H1 (cell line): ENCODE measurements around the gene FGF1. TPM values are rescaled to one million over a fixed set of nuclear protein-coding genes. Genes with fewer than 3 reads are reported as not detected.

Experiments
- CTCF ChIA-PET: fragments of 300-600 bp; sonication (Branson Sonifier 250); formaldehyde crosslinking; loops from one replicate; lab custom pipeline; 2021; ENCODE audit not compliant: partially characterized antibody; lab: Charles Lee
- POLR2A ChIA-PET: fragments of 300-600 bp; sonication (Branson Sonifier 250); formaldehyde crosslinking; loops from one replicate; lab custom pipeline; 2021; ENCODE audit warnings: inconsistent platforms; ENCODE audit not compliant: partially characterized antibody; lab: Charles Lee
- DNase-seq, 2 experiments: peaks; one replicate each; pipeline versions ENCODE4 v3.0.0 to v3.0.0-alpha.2; 2010 to 2022; ENCODE audit warnings: low spot score in 2 of 2, low read depth in 1 of 2, mixed read lengths in 1 of 2
- FAIRE-seq: peaks from 2 replicates; lab custom pipeline; 2011; peaks lifted over from hg19 to GRCh38; lab: Jason Lieb, UNC
- H2AFZ ChIP-seq: 2 replicates; pipeline ENCODE4 v1.8.1; 2012; ENCODE audit warnings: low read length, inconsistent platforms
- H2AK5ac ChIP-seq: 2 replicates; pipeline ENCODE4 v1.6.1; 2013; ENCODE audit warnings: low read depth, low read length
- H2BK120ac ChIP-seq: replicated peaks from 2 replicates; pipeline ENCODE3; 2013; ENCODE audit warnings: low read depth, low read length, inconsistent platforms
- H2BK12ac ChIP-seq: 2 replicates; pipeline ENCODE4 v1.6.1; 2013; ENCODE audit warnings: low read depth, low read length
- H2BK15ac ChIP-seq: 2 replicates; pipeline ENCODE4 v1.6.1; 2013; ENCODE audit warnings: low read length
- H2BK20ac ChIP-seq: 2 replicates; pipeline ENCODE4 v1.6.1; 2013; ENCODE audit warnings: low read length
- H2BK5ac ChIP-seq: 2 replicates; pipeline ENCODE4 v1.6.1; 2013; ENCODE audit warnings: low read depth, low read length
- H3K14ac ChIP-seq: 2 replicates; pipeline ENCODE4 v1.6.1; 2013; ENCODE audit warnings: inconsistent platforms; ENCODE audit not compliant: insufficient read length
- H3K18ac ChIP-seq: 2 replicates; pipeline ENCODE4 v1.6.1; 2013; ENCODE audit warnings: low read length; ENCODE audit errors: extremely low read depth
- H3K23ac ChIP-seq: 2 replicates; pipeline ENCODE4 v1.6.1; 2013; ENCODE audit warnings: inconsistent platforms; ENCODE audit not compliant: insufficient read length
- H3K23me2 ChIP-seq: 2 replicates; pipeline ENCODE4 v1.6.1; 2013; ENCODE audit warnings: low read depth, low read length
- H3K27ac ChIP-seq: 2 replicates; pipeline ENCODE4 v1.6.1; 2011; ENCODE audit warnings: low read depth, low read length, inconsistent platforms
- H3K27me3 ChIP-seq, 4 experiments: replicated peaks in 1 of 4; 1 replicate in 1 of 4; 2 replicates in 3 of 4; pipeline versions ENCODE4 v1.6.1 to v1.8.1; 2011 to 2013; ENCODE audit warnings: low read length in 3 of 4, mild to moderate bottlenecking in 3 of 4, inconsistent platforms in 2 of 4, mixed read lengths in 2 of 4, moderate library complexity in 1 of 4; ENCODE audit not compliant: control insufficient read depth in 3 of 4, insufficient read depth in 3 of 4; ENCODE audit errors: extremely low read depth in 1 of 4
- H3K36me3 ChIP-seq, 4 experiments: 2 replicates each; pipeline versions ENCODE4 v1.6.1 to v1.8.1; 2011 to 2013; ENCODE audit warnings: mild to moderate bottlenecking in 4 of 4, low read length in 3 of 4, moderate library complexity in 2 of 4, control low read depth in 1 of 4, inconsistent platforms in 1 of 4; ENCODE audit not compliant: insufficient read depth in 4 of 4, control insufficient read depth in 2 of 4
- H3K4ac ChIP-seq: replicated peaks from 2 replicates; pipeline ENCODE3; 2013; ENCODE audit warnings: low read length, low read depth, mixed read lengths, inconsistent platforms; ENCODE audit not compliant: insufficient read length
- H3K4me1 ChIP-seq, 4 experiments: replicated peaks in 1 of 4; 1 replicate in 1 of 4; 2 replicates in 3 of 4; pipeline versions ENCODE4 v1.6.1 to v1.8.1; 2011 to 2013; ENCODE audit warnings: low read length in 3 of 4, inconsistent platforms in 2 of 4, mixed read lengths in 1 of 4; ENCODE audit not compliant: insufficient read depth in 4 of 4, control insufficient read depth in 3 of 4
- H3K4me2 ChIP-seq, 2 experiments: 2 replicates each; pipeline versions ENCODE4 v1.6.1 to v1.8.1; 2011 to 2013; ENCODE audit warnings: low read depth in 2 of 2, low read length in 2 of 2, control low read depth in 1 of 2, inconsistent platforms in 1 of 2, mild to moderate bottlenecking in 1 of 2; ENCODE audit not compliant: insufficient read depth in 1 of 2
- H3K4me3 ChIP-seq, 4 experiments: fragments of 200-600, 300-600 bp in 1 of 4; sonication (generic), shearing (Covaris generic), sonication (Bioruptor Twin) in 1 of 4; 2 replicates each; pipeline versions ENCODE4 v1.5.1 to v1.8.1; 2011 to 2016; ENCODE audit warnings: low read length in 4 of 4, low read depth in 3 of 4, control low read depth in 2 of 4, inconsistent platforms in 2 of 4, mild to moderate bottlenecking in 2 of 4, mixed read lengths in 1 of 4, moderate library complexity in 1 of 4; ENCODE audit not compliant: insufficient read depth in 2 of 4; ENCODE audit errors: extremely low read depth in 1 of 4
- H3K56ac ChIP-seq: replicated peaks from 2 replicates; pipeline ENCODE3; 2013; ENCODE audit warnings: low read depth, mild to moderate bottlenecking, mixed read lengths, low read length, inconsistent platforms; ENCODE audit not compliant: insufficient read length
- H3K79me1 ChIP-seq: 2 replicates; pipeline ENCODE4 v1.6.1; 2013; ENCODE audit warnings: low read depth, low read length, control low read depth
- H3K79me2 ChIP-seq, 2 experiments: 2 replicates each; pipeline versions ENCODE4 v1.6.1 to v1.8.1; 2012 to 2013; ENCODE audit warnings: low read length in 2 of 2, mild to moderate bottlenecking in 2 of 2, inconsistent platforms in 1 of 2; ENCODE audit not compliant: insufficient read depth in 2 of 2, control insufficient read depth in 1 of 2
- H3K9ac ChIP-seq, 4 experiments: replicated peaks in 1 of 4; 1 replicate in 1 of 4; 2 replicates in 3 of 4; pipeline versions ENCODE4 v1.6.1 to v1.8.1; 2011 to 2013; ENCODE audit warnings: low read depth in 3 of 4, low read length in 3 of 4, control low read depth in 2 of 4, mild to moderate bottlenecking in 2 of 4, moderate library complexity in 2 of 4, inconsistent platforms in 1 of 4; ENCODE audit errors: extremely low read depth in 1 of 4
- H3K9me3 ChIP-seq, 2 experiments: 2 replicates each; pipeline versions ENCODE4 v1.6.1 to v1.8.1; 2012 to 2013; ENCODE audit warnings: mild to moderate bottlenecking in 2 of 2, moderate library complexity in 2 of 2, control low read depth in 1 of 2, inconsistent platforms in 1 of 2, low read depth in 1 of 2, low read length in 1 of 2, mixed read lengths in 1 of 2; ENCODE audit not compliant: insufficient read depth in 2 of 2
- H4K20me1 ChIP-seq, 2 experiments: replicated peaks in 1 of 2; 2 replicates each; pipeline versions ENCODE3 to v1.8.1; 2011 to 2013; ENCODE audit warnings: inconsistent platforms in 2 of 2, low read length in 2 of 2, mild to moderate bottlenecking in 1 of 2; ENCODE audit not compliant: insufficient read depth in 2 of 2, control insufficient read depth in 1 of 2
- H4K5ac ChIP-seq: 2 replicates; pipeline ENCODE4 v1.6.1; 2013; ENCODE audit warnings: low read length, low read depth, mixed read lengths, inconsistent platforms; ENCODE audit not compliant: insufficient read length
- H4K8ac ChIP-seq: 2 replicates; pipeline ENCODE4 v1.8.0; 2013; ENCODE audit warnings: mild to moderate bottlenecking, moderate library complexity, low read length, inconsistent platforms; ENCODE audit not compliant: insufficient read depth; ENCODE audit errors: extremely low read depth
- H4K91ac ChIP-seq: replicated peaks from 2 replicates; pipeline ENCODE3; 2013; ENCODE audit warnings: low read length, mixed read lengths, inconsistent platforms; ENCODE audit not compliant: insufficient read length
- ASH2L ChIP-seq: fragments of 200-600, 300-600 bp; sonication (generic); IDR thresholded peaks from one replicate; pipeline ENCODE4 v1.7.1; 2017; ENCODE audit warnings: low read length
- CBX5 ChIP-seq: fragments of 300-800, 300-1000 bp; sonication (generic); IDR thresholded peaks from 2 replicates; pipeline ENCODE4 v1.7.1; 2016; ENCODE audit warnings: antibody characterized with exemption, low read length, low read depth
- CEBPB ChIP-seq: IDR thresholded peaks from 2 replicates; pipeline ENCODE4 v1.6.1; 2012; ENCODE audit warnings: low read depth, low read length
- FOSL1 ChIP-seq: IDR thresholded peaks from 2 replicates; pipeline ENCODE4 v1.6.1; 2011; ENCODE audit warnings: mild to moderate bottlenecking, low read depth, low read length, moderate library complexity; ENCODE audit not compliant: insufficient read depth
- RNF2 ChIP-seq: fragments of 200-900, 300-1000 bp; sonication (generic); IDR thresholded peaks from 2 replicates; pipeline ENCODE4 v1.7.1; 2016; ENCODE audit warnings: borderline replicate concordance, low read depth, mild to moderate bottlenecking, antibody characterized with exemption, low read length; ENCODE audit not compliant: poor library complexity, severe bottlenecking; ENCODE audit errors: missing control alignments
- SAP30 ChIP-seq: fragments of 300-600 bp; sonication (generic); IDR thresholded peaks from 2 replicates; pipeline ENCODE4 v1.7.1; 2012; ENCODE audit warnings: low read length, moderate library complexity, mild to moderate bottlenecking, inconsistent platforms; ENCODE audit not compliant: insufficient read depth, insufficient replicate concordance
- SIRT6 ChIP-seq: IDR thresholded peaks from one replicate; pipeline ENCODE4 v1.7.1; 2012; ENCODE audit warnings: low read length, inconsistent platforms
- SP1 ChIP-seq: IDR thresholded peaks from 2 replicates; pipeline ENCODE4 v1.6.1; 2011; ENCODE audit warnings: low read depth, low read length
- SRF ChIP-seq: IDR thresholded peaks from 2 replicates; pipeline ENCODE4 v1.6.1; 2011; ENCODE audit warnings: mild to moderate bottlenecking, low read depth, low read length, moderate library complexity
- YY1 ChIP-seq: IDR thresholded peaks from 2 replicates; pipeline ENCODE4 v1.6.1; 2011; ENCODE audit warnings: low read depth, mild to moderate bottlenecking, low read length
- ZNF274 ChIP-seq: IDR thresholded peaks from 2 replicates; pipeline ENCODE4 v1.7.0; 2012; ENCODE audit warnings: low read length, borderline replicate concordance; ENCODE audit errors: extremely low read depth
- WGBS, 2 experiments: shearing (Covaris generic) in 1 of 2; methylation state at CpG; one replicate each; pipeline versions ENCODE4 v1.1.6 to v1.1.7; 2013 to 2015; ENCODE audit warnings: low lambda C conversion rate in 2 of 2, mixed read lengths in 2 of 2, inconsistent platforms in 1 of 2, low coverage in 1 of 2, missing lambda C conversion rate in 1 of 2; ENCODE audit not compliant: insufficient replicate concordance in 2 of 2, insufficient coverage in 1 of 2, insufficient read length in 1 of 2; ENCODE audit errors: extremely low coverage in 1 of 2, missing lambda C conversion rate in 1 of 2; 5-methylcytosine and 5-hydroxymethylcytosine counted together
- polyA plus RNA-seq, 7 experiments: library from polyadenylated mRNA; depleted of rRNA in 3 of 7; stranded (reverse) in 5 of 7; unstranded in 2 of 7; fragments of >200 nt in 5 of 7; fragments of 200-250 nt in 2 of 7; gene quantifications; 1 replicate in 5 of 7; 2 replicates in 1 of 7; 4 replicates in 1 of 7; pipeline versions ENCODE4 v1.2.1 to v1.2.3, GENCODE V29; 2011 to 2013; ENCODE audit warnings: missing spikeins in 2 of 7, mixed read lengths in 2 of 7
- total RNA-seq: library from RNA; stranded (reverse); fragmentation: NEBNext Ultra II Directional; extraction: Animal tissue kit (Norgen Biotek cat#: 25700); gene quantifications from 2 replicates; pipeline ENCODE4 v1.2.1, GENCODE V29; 2021

FGF1 gene
- total and polyA plus RNA-seq, 2 of the 8 experiments (the other 6 are each of a cell fraction or from before 2014, with no cell fraction given) = 0.30 to 0.50 TPM

DNA sequence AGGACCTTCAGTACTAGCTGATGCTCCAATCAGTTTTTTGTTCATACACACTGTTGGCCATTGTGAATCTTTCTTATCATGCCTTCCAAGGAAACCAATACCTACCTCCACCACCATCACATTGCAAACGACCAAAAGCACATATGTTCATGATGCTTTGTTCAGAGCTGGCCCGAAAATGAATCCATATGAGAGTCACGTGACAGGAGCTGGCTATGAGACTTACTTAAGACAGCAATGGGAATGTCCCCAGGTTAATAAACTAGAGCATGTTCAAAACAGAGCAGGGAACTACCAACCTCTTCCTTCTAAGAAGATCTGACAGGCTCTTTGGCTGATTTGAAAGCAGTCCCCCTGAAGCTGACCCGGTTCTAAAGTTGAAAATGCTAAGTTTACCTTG, 93.5 kb downstream of the FGF1 start:
- H2AFZ ChIP-seq = no peak overlapping the region
- no peak overlapping the region for H4K91ac ChIP-seq
- no peak overlapping the region for H3K18ac ChIP-seq
- H2AK5ac ChIP-seq = no peak overlapping the region; the same call in 1 of the 2 replicates
- POLR2A ChIA-PET = no interaction called here
- H3K4me3 ChIP-seq = no peak overlapping the region
- CTCF ChIA-PET = interaction anchor here (1.3 to 1.5 kb wide), 2 partner anchors 18 to 63 kb away, joined by 4 to 5 read pairs; no protein-coding TSS in a partner anchor
- H2BK20ac ChIP-seq = no peak overlapping the region
- no peaks in the 10 kb centered on the region for H3K9me3 ChIP-seq
- H3K14ac ChIP-seq = no peak overlapping the region
- no peak overlapping the region for H2BK12ac ChIP-seq
- H3K27me3 ChIP-seq = 0 out of 7 replicates have a peak, but pooled peaks cover 0 to 3% (median 0%) of the 10 kb centered on the region in 4 experiments
- H3K79me2 ChIP-seq = no peaks in the 10 kb centered on the region
- no peaks in the 10 kb centered on the region for H3K36me3 ChIP-seq
- no peak overlapping the region for H3K27ac ChIP-seq
- H2BK15ac ChIP-seq = no peak overlapping the region
- H3K4me2 ChIP-seq = no peak overlapping the region
- no peak overlapping the region for H3K4ac ChIP-seq
- no peak overlapping the region for H4K5ac ChIP-seq
- H4K8ac ChIP-seq = no peak overlapping the region
- no peak overlapping the region for H3K56ac ChIP-seq
- no peak overlapping the region for H2BK5ac ChIP-seq
- no peak for TF ChIP-seq SP1
- TF ChIP-seq FOSL1 = no peak
- no peak for TF ChIP-seq ASH2L
- no peak for TF ChIP-seq RNF2
- TF ChIP-seq SIRT6 = no peak
- TF ChIP-seq YY1 = no peak
- no peak for TF ChIP-seq SRF
- no peak for TF ChIP-seq CEBPB
- no peak for TF ChIP-seq ZNF274
- no peak for TF ChIP-seq SAP30
- no peak for TF ChIP-seq CBX5
- H2BK120ac ChIP-seq = no peak overlapping the region
- H3K4me1 ChIP-seq = no peaks in the 10 kb centered on the region
- FAIRE-seq (peak; percentile 7), DNase-seq (no peak)
- no peak overlapping the region for H3K23ac ChIP-seq
- WGBS, 2 experiments = 90% methylated on average over 4 of the region's 4 CpGs; no CpG with 5 or more reads in 1 of the 2 experiments
- no peaks in the 10 kb centered on the region for H3K23me2 ChIP-seq
- no peak overlapping the region for H3K9ac ChIP-seq
- H4K20me1 ChIP-seq = peaks cover 0 to 2% of the 10 kb centered on the region in 2 experiments
- no peaks in the 10 kb centered on the region for H3K79me1 ChIP-seq
